K562 (cell line): ENCODE measurements around the gene LILRA6. TPM values are rescaled to one million over a fixed set of nuclear protein-coding genes. Genes with fewer than 3 reads are reported as not detected.

Experiments
- ETV6 ChIP-seq, 3 experiments: fragments of 150-350 bp in 1 of 3; sonication (generic) in 1 of 3; formaldehyde crosslinking in 1 of 3; IDR thresholded peaks; 2 replicates each; pipeline versions ENCODE4 v1.6.1 to v1.8.0; 2014 to 2022; ENCODE audit warnings: borderline replicate concordance in 2 of 3, low read depth in 2 of 3, antibody characterized with exemption in 1 of 3, low read length in 1 of 3, mild to moderate bottlenecking in 1 of 3, missing genetic modification reagents in 1 of 3
- IRF9 ChIP-seq: fragments of 450-650 bp; IDR thresholded peaks from 2 replicates; pipeline ENCODE4 v1.6.1; 2016; ENCODE audit warnings: missing biosample characterization, missing genetic modification characterization
- JUNB ChIP-seq: fragments of 450-650 bp; formaldehyde crosslinking; conservative IDR thresholded peaks from 2 replicates; pipeline ENCODE4 v1.4.0; 2020; ENCODE audit warnings: mild to moderate bottlenecking
- KDM5B ChIP-seq: fragments of 200-600 bp; sonication (generic); IDR thresholded peaks from 2 replicates; pipeline ENCODE4 v1.6.1; 2012; ENCODE audit warnings: low read depth, mild to moderate bottlenecking, moderate library complexity, low read length, control low read depth, inconsistent platforms; ENCODE audit not compliant: insufficient replicate concordance
- LEF1 ChIP-seq: fragments of 450-650 bp; IDR thresholded peaks from 2 replicates; pipeline ENCODE4 v1.6.1; 2016; ENCODE audit warnings: mild to moderate bottlenecking
- MYNN ChIP-seq, 2 experiments: sonication (generic); formaldehyde crosslinking in 1 of 2; IDR thresholded peaks; 2 replicates each; pipeline versions ENCODE4 v1.5.0 to v1.6.1; 2016 to 2020; ENCODE audit warnings: antibody characterized with exemption in 1 of 2, missing genetic modification reagents in 1 of 2
- NR0B1 ChIP-seq: fragments of 450-650 bp; IDR thresholded peaks from one replicate; pipeline ENCODE4 v1.6.1; 2018; ENCODE audit warnings: mild to moderate bottlenecking, moderate library complexity; ENCODE audit not compliant: partially characterized antibody
- PHB ChIP-seq: fragments of 250-450 bp; sonication (Bioruptor Pico); IDR thresholded peaks from 2 replicates; pipeline ENCODE4 v1.5.0; 2021
- POLR3A ChIP-seq: IDR thresholded peaks from 2 replicates; pipeline ENCODE4 v1.6.1; 2011; ENCODE audit warnings: borderline replicate concordance, mild to moderate bottlenecking, moderate library complexity; ENCODE audit not compliant: insufficient read length, insufficient read depth; ENCODE audit errors: extremely low read depth
- PRPF4 ChIP-seq: fragments of 200-400 bp; formaldehyde crosslinking; IDR thresholded peaks from one replicate; pipeline ENCODE4 v1.6.1; 2017; ENCODE audit warnings: low read length, low read depth, mild to moderate bottlenecking; ENCODE audit not compliant: insufficient read depth, poor library complexity, severe bottlenecking
- PTTG1 ChIP-seq: fragments of 450-650 bp; IDR thresholded peaks from 2 replicates; pipeline ENCODE4 v1.6.1; 2016; ENCODE audit warnings: low read depth, mild to moderate bottlenecking, missing genetic modification characterization, missing compliant biosample characterization
- RBM22 ChIP-seq: fragments of 200-400 bp; formaldehyde crosslinking; IDR thresholded peaks from 2 replicates; pipeline ENCODE4 v1.6.1; 2018; ENCODE audit warnings: low read length, low read depth; ENCODE audit not compliant: poor library complexity, severe bottlenecking
- TARDBP ChIP-seq: fragments of 450-650 bp; IDR thresholded peaks from 2 replicates; pipeline ENCODE4 v1.6.1; 2016
- ZBTB40 ChIP-seq, 2 experiments: fragments of 450-650 bp in 1 of 2; sonication (generic) in 1 of 2; formaldehyde crosslinking in 1 of 2; IDR thresholded peaks; 2 replicates each; pipeline versions ENCODE4 v1.7.1 to v1.9.0; 2016 to 2022; ENCODE audit warnings: inconsistent platforms in 1 of 2, mild to moderate bottlenecking in 1 of 2, missing genetic modification reagents in 1 of 2
- ZNF133 ChIP-seq: fragments of 250-450 bp; sonication (Bioruptor Pico); IDR thresholded peaks from 2 replicates; pipeline ENCODE4 v1.4.0; 2020; ENCODE audit warnings: mild to moderate bottlenecking
- ZNF212 ChIP-seq: fragments of 450-650 bp; formaldehyde crosslinking; IDR thresholded peaks from 2 replicates; pipeline ENCODE4 v1.4.0; 2020; ENCODE audit warnings: mild to moderate bottlenecking
- polyA plus RNA-seq, 8 experiments: library from polyadenylated mRNA; depleted of rRNA in 4 of 8; stranded (reverse) in 5 of 8; unstranded in 3 of 8; fragments of >200 nt; fragmentation: Nextera tagmentation in 2 of 8; fragmentation: Illumina TruSeq in 1 of 8; extraction: Ambion mirVana in 2 of 8; extraction: Trizol in 1 of 8; gene quantifications; 2 replicates each; pipeline versions ENCODE4 v1.2.1 to v1.2.3, GENCODE V29; 2011 to 2014; ENCODE audit warnings: inconsistent platforms in 1 of 8, missing spikeins in 1 of 8
- total RNA-seq, 7 experiments: library from RNA; depleted of rRNA in 6 of 7; stranded (reverse); fragments of >200 nt in 6 of 7; fragmentation: Illumina TruSeq in 2 of 7; extraction: Trizol in 2 of 7; gene quantifications; 2 replicates each; pipeline versions ENCODE4 v1.2.1 to v1.2.3, GENCODE V29; 2011 to 2021; ENCODE audit warnings: low replicate concordance in 1 of 7

Gene LILRA6
- total and polyA plus RNA-seq, 9 of the 15 experiments (the other 6 are each of a cell fraction or from before 2014, with no cell fraction given) = 0.03 TPM; not detected in 8

GRCh38 chr19:54201172-54201701 lies 41.4 kb downstream of the LILRA6 start (continued):
- TF ChIP-seq IRF9 (tag) (no peak), ETV6 (IDR thresholded peaks at IDR 0.05; ENCODE audit: borderline replicate concordance in 1 of 2, low read depth in 2 of 2, low read length in 1 of 2) (0 out of 4 replicates have a peak, but pooled peaks of 1 of the 2 experiments have one; percentile 23), ETV6 (CRISPR knock-in tag; IDR thresholded peaks at IDR 0.05; ENCODE audit: borderline replicate concordance) (peak; percentile 67; the same call in 1 of the 2 replicates), NR0B1 (no peak), PHB (CRISPR knock-in tag) (no peak), RBM22 (peak; percentile 76), TARDBP (no peak), KDM5B (no peak), ZNF212 (no peak), LEF1 (no peak), POLR3A (no peak), PTTG1 (tag) (no peak), PRPF4 (no peak), MYNN (IDR thresholded peaks at IDR 0.05) (no peak), MYNN (CRISPR knock-in tag; IDR thresholded peaks at IDR 0.05) (no peak), ZBTB40 (IDR thresholded peaks at IDR 0.05) (0 out of 2 replicates have a peak, but pooled peaks have one; percentile 16), ZBTB40 (CRISPR knock-in tag; IDR thresholded peaks at IDR 0.05) (no peak), ZNF133 (CRISPR knock-in tag) (no peak), JUNB (no peak)
